Measurements from ENCODE around the gene RPP40. TPM values are rescaled to one million over a fixed set of nuclear protein-coding genes. Genes with fewer than 3 reads are reported as not detected.

RPP40 gene
- total and polyA plus RNA-seq, 3 donors from 2014 or later, result 8.0 to 14.5 (median 10.8) TPM

DNA sequence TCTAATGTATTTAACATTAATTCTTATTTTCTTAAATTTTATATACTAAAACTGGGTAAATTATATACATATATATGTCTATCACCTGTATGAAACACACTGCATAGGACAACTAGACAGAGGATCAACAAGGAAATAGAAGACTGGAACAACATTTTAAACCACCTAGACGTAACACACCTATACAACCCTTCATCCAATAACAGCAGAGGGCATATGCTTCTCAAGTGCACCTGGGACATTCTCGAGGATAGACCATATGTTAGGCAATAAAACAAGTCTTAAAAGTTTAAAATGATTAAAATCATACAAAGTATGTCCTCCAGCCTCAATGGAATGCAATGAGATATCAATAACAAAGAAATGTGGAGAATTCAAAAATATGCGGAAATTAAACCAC lies 45.2 kb downstream of the RPP40 start:
- intact Hi-C loops (cut with DNase I; ENCODE audit: low total_unique reads), result no loop called here

DNA sequence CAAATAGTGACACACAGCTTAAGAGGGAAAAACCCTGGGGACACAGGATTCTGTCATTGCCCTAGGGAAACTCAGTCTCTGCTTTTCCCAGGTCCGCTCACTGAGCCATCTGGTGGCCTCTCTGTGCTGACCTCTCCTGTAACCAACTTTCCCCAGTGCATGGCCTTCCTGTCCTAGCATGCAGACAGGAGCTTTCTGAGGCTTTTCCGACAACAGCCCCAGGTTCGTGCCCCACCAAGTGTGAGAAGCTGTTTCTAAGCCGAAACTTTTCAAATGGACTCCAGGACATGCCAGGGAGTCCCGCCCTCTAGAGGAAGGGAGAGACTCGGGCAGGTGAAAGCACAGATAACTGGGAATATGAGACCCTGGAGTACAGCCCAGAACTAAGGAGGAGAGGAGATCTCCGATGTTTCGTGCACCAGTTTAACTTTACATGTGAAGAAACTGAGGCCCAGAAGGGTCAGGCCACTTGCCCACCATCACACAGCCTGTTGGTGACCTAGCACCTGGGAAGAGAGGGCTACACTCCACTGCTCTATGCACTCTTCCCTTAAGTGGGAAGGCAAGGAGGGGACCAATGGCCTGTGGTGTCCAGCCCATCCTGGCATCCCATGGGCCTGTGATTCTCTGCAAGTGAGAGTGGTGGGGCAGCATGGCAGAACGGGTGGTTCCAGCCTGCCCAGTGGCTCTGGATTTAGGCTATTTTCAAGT lies 46.2 kb downstream of the RPP40 start:
- H3K9me3 ChIP-seq, result no peaks in the 10 kb centered on the region
- H3K36me3 ChIP-seq (ENCODE audit: low read depth, missing control alignments), result no peaks in the 10 kb centered on the region
- H3K4me3 ChIP-seq, result no peak overlapping the region
- H3K27me3 ChIP-seq, result no peaks in the 10 kb centered on the region
- intact Hi-C loops (cut with DNase I; ENCODE audit: low total_unique reads), result no loop called here
- DNase-seq, result no peak
- no peak overlapping the region for H3K27ac ChIP-seq
- TF ChIP-seq, protein P1, sequence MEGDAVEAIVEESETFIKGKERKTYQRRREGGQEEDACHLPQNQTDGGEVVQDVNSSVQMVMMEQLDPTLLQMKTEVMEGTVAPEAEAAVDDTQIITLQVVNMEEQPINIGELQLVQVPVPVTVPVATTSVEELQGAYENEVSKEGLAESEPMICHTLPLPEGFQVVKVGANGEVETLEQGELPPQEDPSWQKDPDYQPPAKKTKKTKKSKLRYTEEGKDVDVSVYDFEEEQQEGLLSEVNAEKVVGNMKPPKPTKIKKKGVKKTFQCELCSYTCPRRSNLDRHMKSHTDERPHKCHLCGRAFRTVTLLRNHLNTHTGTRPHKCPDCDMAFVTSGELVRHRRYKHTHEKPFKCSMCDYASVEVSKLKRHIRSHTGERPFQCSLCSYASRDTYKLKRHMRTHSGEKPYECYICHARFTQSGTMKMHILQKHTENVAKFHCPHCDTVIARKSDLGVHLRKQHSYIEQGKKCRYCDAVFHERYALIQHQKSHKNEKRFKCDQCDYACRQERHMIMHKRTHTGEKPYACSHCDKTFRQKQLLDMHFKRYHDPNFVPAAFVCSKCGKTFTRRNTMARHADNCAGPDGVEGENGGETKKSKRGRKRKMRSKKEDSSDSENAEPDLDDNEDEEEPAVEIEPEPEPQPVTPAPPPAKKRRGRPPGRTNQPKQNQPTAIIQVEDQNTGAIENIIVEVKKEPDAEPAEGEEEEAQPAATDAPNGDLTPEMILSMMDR (IDR thresholded peaks at IDR 0.05), result no peak
- no peak for TF ChIP-seq POLR2A (IDR thresholded peaks at IDR 0.05)
- WGBS, 2 donors, result 61 to 67% methylated on average over 9 of the region's 9 CpGs
- H3K4me1 ChIP-seq, result no peaks in the 10 kb centered on the region

More for the DNA sequence above, 45.2 kb downstream of the RPP40 start:
- Histone ChIP-seq H3K4me3 (no peak overlapping the region), H3K27ac (no peak overlapping the region), H3K4me1 (no peaks in the 10 kb centered on the region), H3K36me3 (ENCODE audit: low read depth, missing control alignments) (no peaks in the 10 kb centered on the region), H3K27me3 (no peaks in the 10 kb centered on the region), H3K9me3 (no peaks in the 10 kb centered on the region)
- no peak for DNase-seq
- no peak for TF ChIP-seq POLR2A (IDR thresholded peaks at IDR 0.05)
- TF ChIP-seq, protein P1 (IDR thresholded peaks at IDR 0.05), result no peak
- 92 to 93% methylated on average over 3 of the region's 3 CpGs for WGBS, 2 donors

DNA sequence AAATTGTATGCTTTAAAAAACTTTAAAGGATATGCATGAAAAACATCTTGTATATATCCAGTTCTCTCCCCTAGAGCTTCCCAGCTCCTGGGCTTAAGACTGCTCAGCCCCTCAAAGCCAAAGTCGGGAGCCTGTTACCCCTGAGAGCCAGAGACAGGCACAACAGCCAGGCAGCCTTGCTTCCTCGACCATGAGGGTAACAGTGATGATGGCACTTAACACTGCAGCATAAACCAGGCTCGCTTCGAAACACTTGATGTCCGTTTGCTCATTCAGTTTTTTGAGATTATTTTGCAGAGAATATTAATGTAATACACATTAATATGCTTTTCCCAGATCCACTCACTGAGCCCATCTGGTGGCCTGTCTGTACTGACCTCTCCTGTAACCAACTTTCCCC lies 47.2 kb downstream of the RPP40 start:
- intact Hi-C loops (cut with DNase I; ENCODE audit: low total_unique reads), result no loop called here
- H3K27me3 ChIP-seq, result no peaks in the 10 kb centered on the region
- no peak overlapping the region for H3K27ac ChIP-seq
- no peaks in the 10 kb centered on the region for H3K9me3 ChIP-seq
- no peak overlapping the region for H3K4me3 ChIP-seq
- 84 to 92% methylated on average over 5 of the region's 5 CpGs for WGBS, 2 donors
- H3K36me3 ChIP-seq (ENCODE audit: low read depth, missing control alignments), result no peaks in the 10 kb centered on the region
- H3K4me1 ChIP-seq, result no peaks in the 10 kb centered on the region
- TF ChIP-seq, protein P1 (IDR thresholded peaks at IDR 0.05), result no peak
- TF ChIP-seq POLR2A (IDR thresholded peaks at IDR 0.05), result no peak
- no peak for DNase-seq

DNA sequence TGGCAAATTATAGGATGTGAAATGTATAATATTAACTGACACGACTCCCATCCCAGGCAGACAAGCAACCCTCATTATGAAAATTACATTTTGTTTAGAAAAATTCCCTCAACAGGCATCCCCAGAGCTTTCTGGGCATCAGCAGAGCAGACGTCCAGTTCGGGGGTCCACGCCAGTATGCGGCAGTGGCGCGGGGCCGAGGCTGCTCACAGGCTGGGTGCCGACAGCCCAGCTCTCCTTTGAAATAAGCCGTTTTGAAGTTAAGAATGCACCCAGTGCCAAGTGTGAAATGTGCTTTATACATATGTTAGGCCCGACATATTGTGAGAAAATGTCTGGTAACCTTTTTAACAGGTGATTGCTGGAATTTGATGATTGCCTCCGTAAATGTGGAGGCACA lies 50.4 kb downstream of the RPP40 start:
- TF ChIP-seq POLR2A (IDR thresholded peaks at IDR 0.05), result no peak
- TF ChIP-seq, protein P1 (IDR thresholded peaks at IDR 0.05), result no peak
- no peak overlapping the region for H3K4me3 ChIP-seq
- H3K9me3 ChIP-seq, result no peaks in the 10 kb centered on the region
- no peaks in the 10 kb centered on the region for H3K4me1 ChIP-seq
- intact Hi-C loops (cut with DNase I; ENCODE audit: low total_unique reads), result no loop called here
- WGBS, 2 donors, result 96% methylated on average over 12 of the region's 12 CpGs
- H3K36me3 ChIP-seq (ENCODE audit: low read depth, missing control alignments), result no peaks in the 10 kb centered on the region
- no peaks in the 10 kb centered on the region for H3K27me3 ChIP-seq
- no peak for DNase-seq
- no peak overlapping the region for H3K27ac ChIP-seq
